ENCODE results near the gene ENSA.
"Not testable (repeated sequence)": the region's sequence is repeated elsewhere in the genome, so short reads cannot be mapped to it uniquely, and the experiment has no call there.

- not testable (repeated sequence) for TF ChIP-seq EP300 (IDR thresholded peaks at IDR 0.05; ENCODE audit: low read depth); CTCF (IDR thresholded peaks at IDR 0.05)
Observed at GRCh38 chr1:150573648-150574071, 55.8 kb downstream of the ENSA start.

Data from transverse colon (tissue), 3 donors.